DOHH2 (cell line): ENCODE data around the gene HTRA3.

ENCODE experiments used
- CTCF ChIP-seq: fragments of 200-600 bp; sonication (generic); IDR thresholded peaks from one replicate; pipeline ENCODE4 v1.5.1; 2014; ENCODE audit warnings: antibody characterized with exemption, mild to moderate bottlenecking, low read depth, low read length; ENCODE audit not compliant: poor library complexity, severe bottlenecking
- EZH2phosphoT487 ChIP-seq: fragments of 200-600 bp; sonication (generic); IDR thresholded peaks from 2 replicates; pipeline ENCODE4 v1.6.1; 2017; ENCODE audit warnings: borderline replicate concordance, mild to moderate bottlenecking, antibody characterized with exemption, low read length, moderate library complexity, mixed read lengths

DNA sequence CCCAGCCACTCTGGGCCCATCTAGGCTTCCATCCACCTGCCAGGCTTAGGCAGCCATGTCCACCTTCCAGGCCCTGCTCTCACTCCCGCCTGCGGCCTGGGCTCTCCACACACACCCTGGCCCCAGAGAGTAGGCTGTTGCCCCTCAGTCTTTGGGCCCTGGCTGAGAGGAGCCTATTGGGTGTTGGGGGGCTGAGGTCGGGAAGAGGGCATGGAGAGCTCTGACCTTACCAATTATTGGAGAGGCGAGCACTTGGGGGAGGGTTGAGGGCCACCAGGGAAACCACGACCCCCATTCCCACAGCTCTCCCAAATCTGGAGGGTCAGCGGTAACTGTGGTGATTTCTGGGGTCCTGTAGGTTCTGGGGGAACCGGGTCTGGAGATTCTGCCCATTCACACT lies 38.2 kb downstream of the HTRA3 start:
- TF ChIP-seq CTCF (no peak), EZH2phosphoT487 (no peak)
